ENCODE results near the gene TAF10. TPM values are rescaled to one million over a fixed set of nuclear protein-coding genes. Genes with fewer than 3 reads are reported as not detected.

TAF10 gene
- total RNA-seq, 3 donors from 2014 or later (not counting 1 experiment from before 2014, with no cell fraction given), result 154 to 191 (median 158) TPM

DNA sequence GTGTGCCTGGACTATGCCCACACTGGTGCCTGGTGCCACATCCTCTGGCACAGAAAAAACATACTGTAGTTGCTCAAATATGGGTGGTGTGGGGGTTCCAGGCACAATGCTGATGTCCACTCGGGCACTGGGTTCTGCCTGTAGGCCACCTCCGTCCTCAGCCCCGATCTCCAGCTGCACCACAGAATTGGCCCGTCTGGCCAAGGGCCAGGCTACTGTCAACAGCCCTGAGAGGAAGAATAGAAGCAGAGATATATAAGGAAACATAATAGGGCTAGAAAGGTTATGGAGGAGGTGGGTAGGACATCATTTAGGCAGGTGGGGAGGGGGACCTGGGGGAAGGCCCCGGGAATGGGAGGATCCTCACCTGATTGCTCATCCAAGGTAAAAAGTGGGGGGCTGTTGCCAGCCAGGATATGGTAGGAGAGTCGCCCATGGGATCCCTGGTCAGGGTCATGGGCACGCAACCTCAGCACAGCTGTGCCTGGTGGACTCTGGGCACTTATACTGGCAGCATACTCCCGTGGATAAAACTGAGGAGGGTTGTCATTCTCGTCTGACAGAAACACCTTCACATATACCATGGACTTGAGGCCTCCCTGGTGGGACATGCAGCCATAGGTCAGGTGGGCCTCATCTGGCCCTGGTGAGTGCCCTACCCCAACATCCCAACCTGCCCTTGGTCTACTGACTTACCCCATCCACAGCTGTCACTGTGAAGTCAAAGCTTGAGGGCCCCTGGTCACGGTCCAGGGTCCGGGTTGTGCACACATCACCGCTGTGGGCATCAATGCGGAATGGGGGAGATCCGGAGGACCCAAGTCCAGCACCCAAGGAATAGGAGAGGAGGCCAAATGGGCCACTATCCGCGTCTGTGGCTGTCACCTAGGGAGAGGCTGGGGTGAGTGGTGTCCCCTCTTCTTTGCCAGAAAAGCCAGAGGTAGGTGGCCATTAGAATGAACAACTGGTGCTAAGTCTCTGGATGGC, 21.7 kb upstream of the TAF10 start:
- no peaks in the 10 kb centered on the region for H3K9me3 ChIP-seq (ENCODE audit: control insufficient read depth, insufficient read depth, low read length)
- H3K4me1 ChIP-seq (ENCODE audit: control insufficient read depth, insufficient read depth, low read length), result peaks cover 12% of the 10 kb centered on the region
- H3K27ac ChIP-seq (ENCODE audit: low read length), result no peak overlapping the region
- H3K4me1 Mint-ChIP-seq, result no peaks in the 10 kb centered on the region
- no peak for ATAC-seq
- no peaks in the 10 kb centered on the region for H3K27me3 ChIP-seq (ENCODE audit: control insufficient read depth, insufficient read depth, low read length)
- H3K36me3 Mint-ChIP-seq, result no peaks in the 10 kb centered on the region
- DNase-seq, result no peak
- no peak overlapping the region for H3K4me3 Mint-ChIP-seq
- no peaks in the 10 kb centered on the region for H3K27me3 Mint-ChIP-seq (ENCODE audit: low read depth in 2 of 2)
- 95% methylated on average over 16 of the region's 16 CpGs for WGBS (ENCODE audit: insufficient coverage)
- no peaks in the 10 kb centered on the region for H3K36me3 ChIP-seq (ENCODE audit: control insufficient read depth, insufficient read depth, low read length)
- intact Hi-C loops (cut with micrococcal nuclease), result no loop called here
- no peak overlapping the region for H3K4me3 ChIP-seq (ENCODE audit: low read length)
- TF ChIP-seq, protein P1, sequence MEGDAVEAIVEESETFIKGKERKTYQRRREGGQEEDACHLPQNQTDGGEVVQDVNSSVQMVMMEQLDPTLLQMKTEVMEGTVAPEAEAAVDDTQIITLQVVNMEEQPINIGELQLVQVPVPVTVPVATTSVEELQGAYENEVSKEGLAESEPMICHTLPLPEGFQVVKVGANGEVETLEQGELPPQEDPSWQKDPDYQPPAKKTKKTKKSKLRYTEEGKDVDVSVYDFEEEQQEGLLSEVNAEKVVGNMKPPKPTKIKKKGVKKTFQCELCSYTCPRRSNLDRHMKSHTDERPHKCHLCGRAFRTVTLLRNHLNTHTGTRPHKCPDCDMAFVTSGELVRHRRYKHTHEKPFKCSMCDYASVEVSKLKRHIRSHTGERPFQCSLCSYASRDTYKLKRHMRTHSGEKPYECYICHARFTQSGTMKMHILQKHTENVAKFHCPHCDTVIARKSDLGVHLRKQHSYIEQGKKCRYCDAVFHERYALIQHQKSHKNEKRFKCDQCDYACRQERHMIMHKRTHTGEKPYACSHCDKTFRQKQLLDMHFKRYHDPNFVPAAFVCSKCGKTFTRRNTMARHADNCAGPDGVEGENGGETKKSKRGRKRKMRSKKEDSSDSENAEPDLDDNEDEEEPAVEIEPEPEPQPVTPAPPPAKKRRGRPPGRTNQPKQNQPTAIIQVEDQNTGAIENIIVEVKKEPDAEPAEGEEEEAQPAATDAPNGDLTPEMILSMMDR (IDR thresholded peaks at IDR 0.05), result no peak
- H3K27ac Mint-ChIP-seq, result no peak overlapping the region
- H3K9me3 Mint-ChIP-seq, result no peaks in the 10 kb centered on the region

DNA sequence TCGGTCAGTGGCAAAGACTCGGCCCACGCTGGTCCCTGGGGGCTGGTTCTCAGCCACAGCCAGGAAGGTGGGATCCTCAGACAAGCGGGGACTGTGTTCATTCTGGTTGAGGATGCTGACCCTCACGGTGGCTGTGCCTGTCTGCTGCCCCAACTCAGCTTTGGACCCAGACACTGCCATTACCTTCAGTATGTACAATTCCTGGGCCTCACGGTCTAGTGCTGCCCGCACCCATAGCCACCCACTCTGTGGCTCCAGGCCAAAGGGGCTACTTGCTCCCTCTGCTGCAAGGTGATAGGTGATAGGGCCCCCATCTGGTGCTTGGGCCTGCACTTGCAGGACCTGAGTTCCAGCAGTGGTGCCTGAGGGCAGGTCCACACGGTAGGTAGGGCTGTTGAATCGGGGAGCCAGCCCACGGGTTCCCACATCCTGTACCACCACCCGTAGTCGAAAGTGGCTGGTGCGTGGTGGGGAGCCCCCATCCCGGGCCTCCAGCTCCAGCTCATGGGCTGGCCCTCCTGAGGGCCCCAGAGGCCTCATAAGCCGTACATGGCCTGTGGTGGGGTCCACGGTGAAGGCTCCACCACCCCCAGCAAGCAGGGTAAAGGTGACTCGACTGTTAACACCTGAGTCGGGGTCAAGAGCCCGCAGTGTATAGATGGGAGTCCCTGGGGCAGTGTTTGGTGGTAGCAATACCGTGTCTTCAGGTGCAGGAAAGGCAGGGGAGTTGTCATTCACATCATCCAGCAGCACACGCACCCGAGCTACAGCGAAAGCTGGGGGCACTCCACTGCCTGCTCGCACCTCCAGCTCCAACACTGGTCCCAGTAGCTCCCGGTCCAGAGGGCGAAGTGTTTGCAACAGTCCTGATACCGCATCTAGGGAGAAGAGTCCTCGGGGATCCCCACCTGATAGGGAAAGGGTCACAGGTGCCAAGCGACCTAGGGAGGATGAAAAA, 20.4 kb upstream of the TAF10 start:
- Mint-ChIP-seq H3K4me3 (no peak overlapping the region), H3K27me3 (ENCODE audit: low read depth in 2 of 2) (no peaks in the 10 kb centered on the region), H3K4me1 (peaks cover 5 to 7% of the 10 kb centered on the region in 2 donors), H3K27ac (no peak overlapping the region), H3K9me3 (no peaks in the 10 kb centered on the region), H3K36me3 (no peaks in the 10 kb centered on the region)
- Histone ChIP-seq H3K27ac (ENCODE audit: low read length) (no peak overlapping the region), H3K4me1 (ENCODE audit: control insufficient read depth, insufficient read depth, low read length) (peaks cover 15% of the 10 kb centered on the region), H3K36me3 (ENCODE audit: control insufficient read depth, insufficient read depth, low read length) (no peaks in the 10 kb centered on the region), H3K9me3 (ENCODE audit: control insufficient read depth, insufficient read depth, low read length) (no peaks in the 10 kb centered on the region), H3K27me3 (ENCODE audit: control insufficient read depth, insufficient read depth, low read length) (no peaks in the 10 kb centered on the region), H3K4me3 (ENCODE audit: low read length) (no peak overlapping the region)
- no peak for ATAC-seq
- intact Hi-C loops (cut with micrococcal nuclease), result no loop called here
- WGBS (ENCODE audit: insufficient coverage), result 90% methylated on average over 29 of the region's 29 CpGs
- TF ChIP-seq, protein P1 (IDR thresholded peaks at IDR 0.05), result no peak
- no peak for DNase-seq

DNA sequence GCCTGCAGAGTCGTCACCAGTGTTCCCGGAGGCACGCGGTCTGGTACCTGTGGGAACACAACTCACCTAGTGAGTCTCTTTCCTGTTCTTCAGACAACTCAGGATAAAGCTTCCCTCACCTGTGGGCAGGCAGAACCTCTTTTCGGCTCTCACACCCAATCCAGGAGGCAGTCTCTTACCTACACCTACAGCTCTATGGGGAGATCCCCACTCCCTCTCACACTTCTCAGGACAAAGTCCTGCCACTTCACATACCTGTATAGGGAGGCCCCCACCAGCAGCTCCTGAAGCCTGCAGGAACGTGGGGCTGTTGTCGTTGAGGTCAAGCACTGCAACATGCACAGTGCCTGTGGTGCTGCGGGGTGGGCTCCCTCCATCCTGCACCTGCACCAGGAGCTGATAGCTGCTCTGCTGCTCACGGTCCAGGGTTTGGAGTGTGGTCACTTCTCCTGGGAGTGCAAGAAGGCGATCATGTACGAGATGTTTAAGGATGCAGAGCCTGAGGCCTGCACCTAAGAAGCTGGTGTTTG, 19.4 kb upstream of the TAF10 start:
- Histone ChIP-seq H3K4me1 (ENCODE audit: control insufficient read depth, insufficient read depth, low read length) (peaks cover 19% of the 10 kb centered on the region), H3K27me3 (ENCODE audit: control insufficient read depth, insufficient read depth, low read length) (no peaks in the 10 kb centered on the region), H3K27ac (ENCODE audit: low read length) (no peak overlapping the region), H3K4me3 (ENCODE audit: low read length) (no peak overlapping the region), H3K9me3 (ENCODE audit: control insufficient read depth, insufficient read depth, low read length) (no peaks in the 10 kb centered on the region), H3K36me3 (ENCODE audit: control insufficient read depth, insufficient read depth, low read length) (no peaks in the 10 kb centered on the region)
- intact Hi-C loops (cut with micrococcal nuclease), result no loop called here
- Mint-ChIP-seq H3K4me1 (peaks cover 9% of the 10 kb centered on the region in 2 donors), H3K9me3 (no peaks in the 10 kb centered on the region), H3K27ac (no peak overlapping the region), H3K4me3 (no peak overlapping the region), H3K27me3 (ENCODE audit: low read depth in 2 of 2) (no peaks in the 10 kb centered on the region), H3K36me3 (no peaks in the 10 kb centered on the region)
- ATAC-seq (no peak), DNase-seq (no peak)
- TF ChIP-seq, protein P1 (IDR thresholded peaks at IDR 0.05), result no peak
- 91% methylated on average over 11 of the region's 11 CpGs for WGBS (ENCODE audit: insufficient coverage)
